Sigmoid colon (tissue), 4 donors: Measurements from ENCODE around the gene ALPK3.

Experiments
- CTCF ChIP-seq, 4 experiments: fragments of 450-650 bp in 3 of 4; fragments of 200-600 bp in 1 of 4; IDR thresholded peaks; one replicate each; pipeline ENCODE4 v1.5.1; 2016 to 2019; ENCODE audit warnings: antibody characterized with exemption in 4 of 4, mild to moderate bottlenecking in 3 of 4, moderate library complexity in 2 of 4
- POLR2A ChIP-seq, 2 donors: fragments of 450-650 bp; IDR thresholded peaks; one replicate each; pipeline ENCODE4 v1.6.1; 2016; ENCODE audit warnings: antibody characterized with exemption in 2 of 2, mild to moderate bottlenecking in 2 of 2, moderate library complexity in 2 of 2
- POLR2AphosphoS5 ChIP-seq, 4 donors: sonication (generic); formaldehyde crosslinking; IDR thresholded peaks; one replicate each; pipeline ENCODE4 v1.6.1; 2017; ENCODE audit warnings: antibody characterized with exemption in 4 of 4

- TF ChIP-seq CTCF (IDR thresholded peaks at IDR 0.05), result no peak
- TF ChIP-seq POLR2A (IDR thresholded peaks at IDR 0.05), result no peak
- TF ChIP-seq POLR2AphosphoS5 (IDR thresholded peaks at IDR 0.05), result no peak
These were observed 3.7 kb upstream of the ALPK3 start for GRCh38 chr15:84813435-84813834.
